Rectal smooth muscle tissue (tissue), 1 donor: ENCODE measurements around the gene GNAS.

Experiments used
- H3K27ac ChIP-seq: one replicate; pipeline ENCODE4 v1.7.0; 2013; ENCODE audit warnings: low read depth, low read length, inconsistent platforms
- H3K27me3 ChIP-seq: one replicate; pipeline ENCODE4 v1.7.0; 2013; ENCODE audit warnings: low read length; ENCODE audit not compliant: control insufficient read depth, insufficient read depth
- H3K36me3 ChIP-seq: one replicate; pipeline ENCODE4 v1.7.0; 2013; ENCODE audit warnings: low read length; ENCODE audit not compliant: control insufficient read depth, insufficient read depth
- H3K4me1 ChIP-seq: one replicate; pipeline ENCODE4 v1.7.0; 2013; ENCODE audit warnings: low read length; ENCODE audit not compliant: control insufficient read depth, insufficient read depth
- H3K4me3 ChIP-seq: one replicate; pipeline ENCODE4 v1.7.0; 2013; ENCODE audit warnings: low read length
- H3K9ac ChIP-seq: one replicate; pipeline ENCODE4 v1.7.0; 2013; ENCODE audit warnings: low read length

Gene GNAS

DNA sequence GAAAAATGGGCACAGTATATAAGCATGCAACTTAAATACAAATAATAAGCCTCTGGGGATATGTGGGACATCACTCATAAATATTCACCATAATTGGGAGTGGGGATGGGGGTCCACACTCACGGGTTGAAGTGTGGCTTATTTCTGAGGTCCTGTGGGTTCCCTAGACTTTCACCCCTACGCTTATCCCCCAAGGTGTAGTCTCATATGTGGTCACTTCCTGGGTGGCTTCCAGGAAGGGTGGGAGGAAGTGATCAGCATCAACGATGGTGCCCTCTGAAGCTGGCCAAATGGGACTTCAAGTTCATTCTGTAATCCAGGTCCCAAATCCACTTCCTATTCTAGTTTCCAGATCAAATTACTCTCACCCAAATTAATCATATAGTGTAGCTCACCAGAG is 59.5 kb downstream of the GNAS start:
- Histone ChIP-seq H3K27me3 (no peaks in the 10 kb centered on the region), H3K36me3 (peaks cover 21% of the 10 kb centered on the region), H3K4me1 (peaks cover 19% of the 10 kb centered on the region), H3K27ac (no peak overlapping the region), H3K4me3 (no peak overlapping the region), H3K9ac (no peak overlapping the region)

DNA sequence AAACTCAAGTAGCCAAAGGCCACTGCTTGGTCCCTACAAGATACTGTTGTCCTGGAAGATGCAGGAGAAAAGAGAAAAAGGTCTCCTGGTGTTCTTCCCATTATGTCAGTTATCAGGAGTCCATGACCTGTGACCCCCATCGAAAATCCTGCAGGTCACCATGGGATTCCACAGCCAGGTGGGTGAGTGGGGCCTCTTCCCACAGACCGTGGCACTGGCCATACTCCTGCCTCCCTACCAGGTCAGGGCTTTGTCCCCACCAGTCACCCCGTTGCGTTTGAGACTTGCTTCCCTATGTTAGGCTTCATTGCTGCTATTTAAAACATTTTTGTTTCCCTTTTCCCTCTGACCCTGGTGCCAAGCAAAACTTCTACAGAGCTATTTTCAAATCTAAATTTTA is 60.6 kb downstream of the GNAS start:
- peaks cover 10% of the 10 kb centered on the region for H3K4me1 ChIP-seq
- H3K27ac ChIP-seq = no peak overlapping the region
- no peak overlapping the region for H3K4me3 ChIP-seq
- peaks cover 21% of the 10 kb centered on the region for H3K36me3 ChIP-seq
- no peak overlapping the region for H3K9ac ChIP-seq
- H3K27me3 ChIP-seq = no peaks in the 10 kb centered on the region

DNA sequence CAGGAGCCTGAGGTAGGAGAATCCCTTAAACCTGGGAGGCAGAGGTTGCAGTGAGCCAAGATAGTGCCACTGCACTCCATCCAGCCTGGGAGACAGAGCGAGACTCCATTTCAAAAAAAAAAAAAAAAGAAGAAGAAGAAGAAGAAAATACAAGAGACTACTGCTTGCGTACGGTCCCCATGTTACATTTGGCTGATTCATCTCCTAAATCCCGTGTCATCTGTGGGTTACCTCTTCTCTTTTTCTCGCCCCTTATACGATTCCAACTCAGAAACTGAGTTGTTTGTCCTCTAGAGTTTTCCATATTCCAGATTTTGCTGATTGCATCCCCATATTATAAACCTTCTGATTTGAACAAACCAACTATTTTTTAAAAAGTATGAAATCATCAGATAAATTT is 66.1 kb downstream of the GNAS start:
- H3K27me3 ChIP-seq = no peaks in the 10 kb centered on the region
- H3K36me3 ChIP-seq = no peaks in the 10 kb centered on the region
- no peaks in the 10 kb centered on the region for H3K4me1 ChIP-seq
- no peak overlapping the region for H3K27ac ChIP-seq
- H3K9ac ChIP-seq = no peak overlapping the region
- no peak overlapping the region for H3K4me3 ChIP-seq

DNA sequence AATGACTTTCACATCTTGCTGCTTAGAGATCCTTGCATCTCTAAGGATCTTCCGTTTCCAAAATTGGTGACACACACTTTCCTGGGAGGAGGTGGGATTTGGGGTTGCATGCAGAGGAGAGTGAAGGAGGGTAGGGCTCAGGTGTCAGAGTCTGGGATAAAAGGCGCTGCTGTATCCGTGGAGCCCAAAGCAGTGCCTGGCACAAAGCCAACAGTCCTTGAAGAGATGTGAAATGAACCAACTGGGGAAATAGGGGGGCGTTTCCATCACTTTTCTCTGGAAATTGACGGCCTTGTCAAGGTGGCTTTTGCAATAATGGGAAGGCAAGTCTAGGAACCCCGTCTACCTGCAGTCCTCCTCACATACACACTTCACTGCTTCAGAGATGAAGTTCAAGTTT is 69.0 kb downstream of the GNAS start:
- no peak overlapping the region for H3K27ac ChIP-seq

DNA sequence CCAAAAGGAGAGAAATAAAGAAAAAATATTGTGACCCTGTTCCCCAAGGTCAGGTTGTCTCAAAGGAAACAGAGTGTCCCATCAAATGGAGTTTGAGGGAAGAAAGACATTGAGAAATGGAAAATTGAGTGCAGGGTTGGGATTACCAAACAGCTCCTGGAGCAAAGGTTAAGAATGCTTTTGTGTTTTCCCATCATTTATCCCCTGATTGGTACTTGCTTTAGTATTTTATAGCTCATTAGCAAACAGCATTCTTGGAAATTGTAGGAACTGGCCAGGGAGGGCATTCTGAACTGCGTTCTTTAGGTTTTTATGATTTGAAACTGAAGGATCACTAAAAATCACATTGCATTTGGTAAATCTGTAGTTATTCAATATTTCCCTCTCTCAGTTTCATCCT is 69.5 kb downstream of the GNAS start:
- no peaks in the 10 kb centered on the region for H3K4me1 ChIP-seq
- no peak overlapping the region for H3K4me3 ChIP-seq
- H3K27me3 ChIP-seq = no peaks in the 10 kb centered on the region
- H3K36me3 ChIP-seq = no peaks in the 10 kb centered on the region
- no peak overlapping the region for H3K9ac ChIP-seq
- H3K27ac ChIP-seq = no peak overlapping the region

More for the DNA sequence above, 69.0 kb downstream of the GNAS start:
- Histone ChIP-seq H3K4me1 (no peaks in the 10 kb centered on the region), H3K9ac (no peak overlapping the region), H3K27me3 (no peaks in the 10 kb centered on the region), H3K36me3 (no peaks in the 10 kb centered on the region), H3K4me3 (no peak overlapping the region)

DNA sequence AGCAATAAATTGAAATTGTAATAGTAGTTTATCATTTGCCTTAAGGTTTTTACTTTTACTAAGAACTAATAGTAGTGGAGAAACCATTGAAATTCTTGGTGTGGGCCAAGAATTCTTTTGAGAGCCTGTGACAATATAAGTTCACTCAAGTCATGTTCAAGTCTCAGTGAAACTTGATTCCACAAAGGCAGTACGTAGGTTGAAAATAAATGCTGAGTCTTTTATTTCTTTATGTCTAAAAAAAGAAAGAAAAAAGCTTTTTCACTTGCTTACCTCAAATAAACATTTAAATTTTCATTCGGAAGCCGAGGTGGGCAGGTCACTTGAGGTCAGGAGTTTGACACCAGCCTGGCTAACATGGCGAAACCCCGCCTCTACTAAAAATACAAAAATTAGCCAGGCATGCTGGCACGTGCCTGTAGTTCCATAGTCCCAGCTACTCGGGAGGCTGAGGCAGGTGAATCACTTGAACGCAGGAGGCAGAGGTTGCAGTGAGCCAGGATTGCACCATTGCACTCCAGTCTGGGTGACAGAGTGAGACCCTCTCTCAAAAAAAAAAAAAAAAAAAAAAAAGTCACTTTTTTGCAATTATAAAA is 70.7 kb downstream of the GNAS start:
- no peaks in the 10 kb centered on the region for H3K4me1 ChIP-seq
- H3K27me3 ChIP-seq = no peaks in the 10 kb centered on the region
- H3K27ac ChIP-seq = no peak overlapping the region
- H3K4me3 ChIP-seq = no peak overlapping the region
- no peak overlapping the region for H3K9ac ChIP-seq
- H3K36me3 ChIP-seq = no peaks in the 10 kb centered on the region

DNA sequence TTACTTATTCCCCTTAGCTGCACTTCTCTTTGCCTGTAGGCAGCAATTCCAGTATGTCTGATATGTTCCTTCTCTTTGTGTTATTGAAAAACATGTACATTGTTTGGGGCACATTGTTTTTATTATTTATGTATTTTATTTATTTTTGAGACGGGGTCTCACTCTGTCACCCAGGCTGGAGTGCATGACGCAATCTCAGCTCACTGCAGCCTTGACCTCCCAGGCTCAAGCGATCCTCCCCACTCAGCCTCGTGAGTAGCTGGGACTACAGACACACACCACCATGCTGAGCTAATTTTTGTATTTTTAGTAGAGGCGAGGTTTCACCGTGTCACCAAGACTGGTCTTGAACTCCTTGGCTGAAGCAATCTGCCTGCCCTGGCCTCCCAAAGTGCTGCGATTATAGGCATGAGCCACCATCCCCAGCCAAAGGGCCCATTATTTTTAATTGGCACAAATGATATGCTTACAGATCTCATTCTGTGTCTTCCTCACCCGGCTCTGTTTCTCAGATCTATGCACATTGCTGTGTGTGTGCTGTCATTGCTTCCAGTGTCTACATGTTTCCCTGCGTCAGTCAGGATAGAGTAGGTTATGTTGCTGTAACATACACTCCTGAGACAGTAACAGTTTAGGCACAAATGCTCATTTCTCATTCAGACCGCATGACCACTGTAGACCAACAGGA is 74.4 kb downstream of the GNAS start:
- Histone ChIP-seq H3K4me1 (no peaks in the 10 kb centered on the region), H3K27me3 (no peaks in the 10 kb centered on the region), H3K4me3 (no peak overlapping the region), H3K27ac (no peak overlapping the region), H3K9ac (no peak overlapping the region), H3K36me3 (no peaks in the 10 kb centered on the region)

DNA sequence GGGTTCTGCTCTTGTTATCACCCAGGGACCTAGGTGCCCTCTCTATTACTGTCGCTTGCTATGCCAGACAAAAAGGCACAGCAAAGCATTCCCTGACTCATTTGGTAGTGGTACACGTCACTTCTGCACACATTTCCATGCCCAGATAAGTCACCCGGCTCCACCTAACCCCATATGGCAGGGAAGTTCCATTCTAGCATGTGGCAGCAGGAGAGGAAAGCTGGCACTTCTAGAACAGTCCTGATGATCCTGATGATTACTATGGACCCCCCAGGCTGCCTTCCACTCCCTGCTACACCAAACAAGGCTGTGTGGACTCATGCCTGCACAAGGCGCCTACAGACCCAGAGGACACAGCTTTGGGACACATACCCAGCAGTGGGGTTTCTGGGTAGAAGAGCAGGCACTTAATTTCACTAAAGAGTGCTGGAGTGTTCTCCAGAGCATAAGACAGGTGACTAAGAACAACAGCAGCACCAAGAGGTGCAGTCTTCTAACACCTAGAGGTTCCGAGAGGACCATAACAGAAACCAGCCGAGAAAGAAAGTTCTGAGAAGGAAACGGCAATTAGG is 75.1 kb downstream of the GNAS start:
- Histone ChIP-seq H3K36me3 (no peaks in the 10 kb centered on the region), H3K27me3 (no peaks in the 10 kb centered on the region), H3K4me3 (no peak overlapping the region), H3K27ac (no peak overlapping the region), H3K4me1 (no peaks in the 10 kb centered on the region), H3K9ac (no peak overlapping the region)

DNA sequence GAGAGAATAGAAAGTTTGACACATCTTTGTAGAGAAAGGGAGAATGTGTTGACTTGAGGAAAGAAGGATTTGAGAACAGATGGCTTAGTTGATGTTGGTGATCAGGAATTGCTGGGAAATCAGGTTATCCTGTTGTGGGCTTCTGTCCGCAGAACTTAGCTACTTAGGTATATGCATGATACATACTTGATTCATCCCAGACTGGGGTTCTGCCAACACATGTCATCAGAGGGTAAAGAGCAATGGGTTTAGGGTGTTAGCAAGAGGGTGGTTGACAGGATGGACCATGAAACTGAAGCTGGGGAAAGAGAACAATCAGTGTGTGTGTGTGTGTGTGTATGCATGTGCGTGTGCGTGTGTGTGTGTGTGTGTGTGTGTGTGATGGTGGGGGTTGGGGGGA is 78.0 kb downstream of the GNAS start:
- H3K27ac ChIP-seq = no peak overlapping the region
- no peaks in the 10 kb centered on the region for H3K27me3 ChIP-seq
- H3K9ac ChIP-seq = no peak overlapping the region
- H3K4me1 ChIP-seq = no peaks in the 10 kb centered on the region
- H3K4me3 ChIP-seq = no peak overlapping the region
- H3K36me3 ChIP-seq = no peaks in the 10 kb centered on the region

DNA sequence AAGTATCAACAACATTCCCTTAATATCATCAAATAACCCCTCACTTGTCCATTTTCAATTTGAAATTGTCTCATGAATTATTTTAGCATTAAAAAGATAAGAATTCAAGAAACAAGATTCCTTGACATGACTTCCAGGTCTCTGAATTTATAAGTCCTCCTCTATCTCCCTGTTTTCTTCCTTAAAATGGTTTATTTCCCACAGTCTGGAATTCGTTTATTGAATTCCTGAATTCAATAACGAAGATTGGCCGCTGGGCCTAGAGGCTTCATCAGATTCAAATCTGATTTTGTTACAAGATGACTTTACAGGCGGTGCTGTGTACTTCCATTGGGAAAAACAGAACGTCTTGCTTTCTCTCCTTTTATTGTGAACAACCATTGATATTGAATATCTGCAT is 79.7 kb downstream of the GNAS start:
- Histone ChIP-seq H3K27me3 (no peaks in the 10 kb centered on the region), H3K27ac (no peak overlapping the region), H3K4me1 (no peaks in the 10 kb centered on the region), H3K9ac (no peak overlapping the region), H3K36me3 (no peaks in the 10 kb centered on the region), H3K4me3 (no peak overlapping the region)

DNA sequence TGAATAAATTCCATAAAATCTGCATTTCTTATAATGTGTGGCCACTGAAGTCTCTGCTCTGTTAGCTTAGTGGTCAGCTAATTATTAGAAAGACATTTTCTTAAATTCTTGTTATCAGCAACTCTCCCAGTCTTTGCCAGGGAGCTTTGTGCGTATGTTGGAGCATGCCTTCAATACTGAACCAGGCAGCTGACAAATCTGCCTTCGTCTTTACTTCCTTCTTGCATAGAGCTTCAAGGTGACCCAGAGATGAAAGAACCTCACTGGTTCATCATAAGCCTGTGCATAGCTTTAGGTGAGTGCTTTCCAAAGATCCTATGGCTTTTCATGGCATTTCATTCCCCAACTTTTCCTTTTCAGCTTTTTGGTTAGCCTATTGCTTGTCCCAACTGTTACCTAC is 85.6 kb downstream of the GNAS start:
- no peak overlapping the region for H3K4me3 ChIP-seq
- no peaks in the 10 kb centered on the region for H3K36me3 ChIP-seq
- no peaks in the 10 kb centered on the region for H3K27me3 ChIP-seq
- no peak overlapping the region for H3K9ac ChIP-seq
- no peak overlapping the region for H3K27ac ChIP-seq
- no peaks in the 10 kb centered on the region for H3K4me1 ChIP-seq

DNA sequence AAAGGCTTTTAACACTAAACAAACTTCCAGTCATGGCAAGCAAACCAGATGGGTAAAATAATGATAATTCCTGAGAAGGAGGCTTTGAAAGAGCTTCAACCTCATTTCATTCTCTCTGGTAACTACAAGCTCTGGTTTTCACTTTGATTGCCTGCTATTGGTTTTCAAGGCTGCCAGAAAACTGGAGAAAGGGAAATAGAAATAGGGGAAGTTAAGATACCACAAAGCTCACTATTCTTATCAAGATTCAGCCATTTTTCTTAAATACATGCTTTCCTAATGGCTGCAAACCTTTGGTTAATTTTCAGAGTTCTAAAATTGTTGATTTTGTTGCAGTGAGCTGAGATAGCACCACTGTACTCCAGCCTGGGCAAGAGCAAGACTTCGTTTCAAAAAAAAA is 86.0 kb downstream of the GNAS start:
- Histone ChIP-seq H3K36me3 (no peaks in the 10 kb centered on the region), H3K27me3 (no peaks in the 10 kb centered on the region), H3K9ac (no peak overlapping the region), H3K4me3 (no peak overlapping the region), H3K4me1 (no peaks in the 10 kb centered on the region), H3K27ac (no peak overlapping the region)

DNA sequence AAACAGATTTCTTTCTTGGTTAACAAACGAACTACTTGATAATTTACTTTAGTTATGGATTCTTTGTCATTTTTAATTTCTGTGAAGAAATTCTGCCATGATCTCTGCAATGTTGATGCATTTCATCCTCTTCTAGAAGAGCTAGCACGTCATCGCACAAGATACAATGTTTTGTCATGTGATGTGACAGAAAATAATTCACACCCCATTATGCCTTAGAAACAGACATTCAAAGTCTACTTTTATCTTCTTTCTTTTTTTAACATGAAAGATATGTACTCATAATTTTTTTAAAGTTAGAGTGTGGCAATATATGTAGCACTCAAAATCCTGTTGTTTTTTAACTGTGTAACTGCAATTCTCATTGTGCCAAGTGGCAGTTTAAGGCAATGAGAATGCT is 89.0 kb downstream of the GNAS start:
- no peaks in the 10 kb centered on the region for H3K4me1 ChIP-seq
- H3K4me3 ChIP-seq = no peak overlapping the region
- H3K27me3 ChIP-seq = no peaks in the 10 kb centered on the region
- no peaks in the 10 kb centered on the region for H3K36me3 ChIP-seq
- no peak overlapping the region for H3K27ac ChIP-seq
- no peak overlapping the region for H3K9ac ChIP-seq
